Fibroblast of the aortic adventitia (primary cell): ENCODE data around the gene DHX15. TPM values are rescaled to one million over a fixed set of nuclear protein-coding genes. Genes with fewer than 3 reads are reported as not detected.
A peak's percentile ranks its signal among the peaks of the same experiment; 100 is the strongest.

Experiments
- DNase-seq: peaks from one replicate; pipeline ENCODE4 v3.0.0-alpha.2; 2010; ENCODE audit warnings: low read depth
- H3K4me3 ChIP-seq: 2 replicates; pipeline ENCODE4 v1.5.1; 2011; ENCODE audit warnings: low read depth, mild to moderate bottlenecking, control low read depth, low read length, moderate library complexity
- CTCF ChIP-seq: IDR thresholded peaks from 2 replicates; pipeline ENCODE4 v1.5.1; 2011; ENCODE audit warnings: mild to moderate bottlenecking, low read length, control low read depth, inconsistent platforms; ENCODE audit not compliant: insufficient read depth
- total RNA-seq: library from RNA; depleted of rRNA; stranded (reverse); fragments of >200 nt; gene quantifications from 2 replicates; pipeline ENCODE4 v1.2.3, GENCODE V29; 2012; ENCODE audit warnings: low replicate concordance

Gene DHX15
- total RNA-seq, 1 donor: 165 TPM

- DNase-seq: no peak
- TF ChIP-seq CTCF: no peak
- H3K4me3 ChIP-seq: no peak overlapping the region
These were observed 51.0 kb downstream of the DHX15 start for GRCh38 chr4:24533364-24533763.

- no peak overlapping the region for H3K4me3 ChIP-seq
- TF ChIP-seq CTCF: no peak
- no peak for DNase-seq
These were observed 54.8 kb downstream of the DHX15 start for GRCh38 chr4:24529555-24529954.

- TF ChIP-seq CTCF: no peak
- DNase-seq: no peak
- H3K4me3 ChIP-seq: no peak overlapping the region
These were observed 57.0 kb downstream of the DHX15 start for GRCh38 chr4:24527371-24527770.

- no peak for TF ChIP-seq CTCF
- H3K4me3 ChIP-seq: no peak overlapping the region
- no peak for DNase-seq
These were observed 62.8 kb downstream of the DHX15 start for GRCh38 chr4:24521544-24521943.

- peak; percentile 63 for DNase-seq
- no peak overlapping the region for H3K4me3 ChIP-seq
- no peak for TF ChIP-seq CTCF
These were observed 64.7 kb downstream of the DHX15 start for GRCh38 chr4:24519649-24520048.

GRCh38 chr4:24517676-24518075, 66.7 kb downstream of the DHX15 start:
- no peak for DNase-seq
- no peak for TF ChIP-seq CTCF
- no peak overlapping the region for H3K4me3 ChIP-seq

GRCh38 chr4:24516926-24517325, 67.4 kb downstream of the DHX15 start:
- TF ChIP-seq CTCF: no peak
- no peak for DNase-seq
- H3K4me3 ChIP-seq: no peak overlapping the region
